IMR-90 (cell line): ENCODE data around the gene PARD3.

ENCODE experiments used
- BHLHE40 ChIP-seq: fragments of 150-350 bp; IDR thresholded peaks from 2 replicates; pipeline ENCODE4 v1.6.1; 2016; ENCODE audit warnings: mild to moderate bottlenecking, low read depth, low read length
- CTCF ChIP-seq: conservative IDR thresholded peaks from 2 replicates; pipeline ENCODE4 v1.5.1; 2012; ENCODE audit warnings: mild to moderate bottlenecking, low read depth, low read length, improper control_type of control experiment
- POLR2A ChIP-seq: IDR thresholded peaks from 2 replicates; pipeline ENCODE4 v1.6.1; 2012; ENCODE audit warnings: mild to moderate bottlenecking, low read depth, low read length
- RFX5 ChIP-seq: IDR thresholded peaks from 2 replicates; pipeline ENCODE4 v1.8.0; 2012; ENCODE audit warnings: low read depth, mild to moderate bottlenecking, low read length, moderate library complexity

DNA sequence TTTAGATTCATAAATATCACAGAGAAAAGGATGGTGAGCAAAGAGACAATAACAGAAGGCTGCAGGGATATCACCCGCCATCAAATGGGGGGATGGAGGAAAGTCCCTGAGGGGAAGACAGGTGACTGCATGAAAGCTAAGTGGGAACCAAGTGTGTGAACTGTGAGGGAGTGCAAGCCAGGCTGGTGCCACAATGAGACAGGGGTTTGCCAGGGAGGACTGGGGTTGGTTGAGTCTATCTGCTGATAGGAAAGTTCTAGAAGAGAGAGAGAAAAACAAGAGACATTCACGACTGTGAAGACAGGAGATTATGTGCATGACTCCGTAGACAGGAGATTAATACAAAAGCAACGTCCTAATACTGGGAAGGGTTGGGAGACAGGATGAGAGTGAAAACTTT is 376.4 kb downstream of the PARD3 start:
- TF ChIP-seq POLR2A: no peak
- TF ChIP-seq BHLHE40: no peak
- no peak for TF ChIP-seq CTCF
- no peak for TF ChIP-seq RFX5
